Testis (tissue), 5 donors: ENCODE results near the gene APOBEC2. TPM values are rescaled to one million over a fixed set of nuclear protein-coding genes. Genes with fewer than 3 reads are reported as not detected.
"Not testable (repeated sequence)": the region's sequence is repeated elsewhere in the genome, so short reads cannot be mapped to it uniquely, and the experiment has no call there.

Source experiments
- DNase-seq: peaks from one replicate; pipeline ENCODE4 v3.0.0-alpha.2; 2019
- H3K27ac ChIP-seq, 2 donors: fragments of 200-600 bp; sonication (generic); one replicate each; pipeline ENCODE4 v1.5.1; 2019
- H3K27me3 ChIP-seq: fragments of 200-600 bp; sonication (generic); one replicate; pipeline ENCODE4 v1.5.1; 2019
- H3K36me3 ChIP-seq: fragments of 200-600 bp; sonication (generic); one replicate; pipeline ENCODE4 v1.5.1; 2017; ENCODE audit warnings: low read depth; ENCODE audit errors: missing control alignments
- H3K4me1 ChIP-seq: fragments of 200-600 bp; sonication (generic); one replicate; pipeline ENCODE4 v1.5.1; 2019
- H3K4me3 ChIP-seq, 2 donors: fragments of 200-600 bp; sonication (generic); one replicate each; pipeline ENCODE4 v1.5.1; 2017 to 2019
- H3K9me3 ChIP-seq: fragments of 200-600 bp; sonication (generic); one replicate; pipeline ENCODE4 v1.5.1; 2017
- CTCF ChIP-seq, 3 experiments: fragments of 450-650 bp in 2 of 3; fragments of 200-600 bp in 1 of 3; sonication (generic) in 1 of 3; IDR thresholded peaks; one replicate each; pipeline ENCODE4 v1.5.1; 2016 to 2019; ENCODE audit warnings: antibody characterized with exemption in 3 of 3, mild to moderate bottlenecking in 2 of 3, moderate library complexity in 1 of 3
- POLR2A ChIP-seq: fragments of 450-650 bp; IDR thresholded peaks from one replicate; pipeline ENCODE4 v1.6.1; 2017; ENCODE audit warnings: antibody characterized with exemption, mild to moderate bottlenecking, moderate library complexity
- WGBS, 2 donors: methylation state at CpG; one replicate each; pipeline ENCODE4 v1.1.5; 2018; 5-methylcytosine and 5-hydroxymethylcytosine counted together
- intact Hi-C: fragments of 100-400 bp; cut with DNase I; formaldehyde crosslinking; loops from one replicate; pipeline ENCODE4 v1.15.1; 2023; ENCODE audit warnings: low total_unique reads
- long read RNA-seq, 2 donors: transcript quantifications; one replicate each; lab custom pipeline, GENCODE V29; 2026
- polyA plus RNA-seq: library from polyadenylated mRNA; stranded (reverse); fragments of 350-450 nt; fragmentation: Illumina TruSeq; extraction: RNeasy Lipid Tissue Mini Kit (QIAGEN cat#74804); gene quantifications from one replicate; pipeline ENCODE4 v1.2.3, GENCODE V29; 2014; ENCODE audit warnings: low read depth, low replicate concordance; ENCODE audit not compliant: insufficient read depth
- total RNA-seq, 2 donors: library from RNA; depleted of rRNA; stranded (reverse); fragments of >200 nt; gene quantifications; one replicate each; pipeline ENCODE4 v1.2.3, GENCODE V29; 2016

Gene APOBEC2
- total RNA-seq (1 to 10 TPM in 1 of 2 donors, under 1 TPM in 1; 0.87 to 1.2 TPM), polyA plus RNA-seq (8.5 TPM)
- long read RNA-seq, donor 1: 0 reads
- long read RNA-seq, donor 2: 0 reads

- no peak within 1 kb of the TSS for H3K27ac ChIP-seq
- 75 to 83% methylated on average over 4 to 5 of the region's 5 CpGs for WGBS, 2 donors
- H3K27me3 ChIP-seq: no peaks in the 10 kb centered on the region
- H3K4me3 ChIP-seq: no peak within 1 kb of the TSS
- intact Hi-C loops: no loop called here
- H3K4me1 ChIP-seq: no peaks in the 10 kb centered on the region
- DNase-seq: no peak
- no peaks in the 10 kb centered on the region for H3K36me3 ChIP-seq
- H3K9me3 ChIP-seq: no peaks in the 10 kb centered on the region
- TF ChIP-seq POLR2A (no peak), CTCF (IDR thresholded peaks at IDR 0.05) (no peak)
Measured at GRCh38 chr6:41053041-41053440, at the start of gene APOBEC2. Gene APOBEC2 (plus strand): TSS chr6:41053202. CDS start chr6:41053348, 146 bp downstream.

GRCh38 chr6:41006217-41006616, 46.8 kb upstream of the APOBEC2 start:
- H3K4me1 ChIP-seq, H3K27ac ChIP-seq, intact Hi-C loops, H3K36me3 ChIP-seq, H3K9me3 ChIP-seq, H3K4me3 ChIP-seq, H3K27me3 ChIP-seq: not testable (repeated sequence)
- TF ChIP-seq CTCF (IDR thresholded peaks at IDR 0.05): peak in 2 of 3 experiments; percentile 52 to 56
- DNase-seq: peak; percentile 76
- 25 to 35% methylated on average over 7 of the region's 7 CpGs for WGBS, 2 donors

DNA sequence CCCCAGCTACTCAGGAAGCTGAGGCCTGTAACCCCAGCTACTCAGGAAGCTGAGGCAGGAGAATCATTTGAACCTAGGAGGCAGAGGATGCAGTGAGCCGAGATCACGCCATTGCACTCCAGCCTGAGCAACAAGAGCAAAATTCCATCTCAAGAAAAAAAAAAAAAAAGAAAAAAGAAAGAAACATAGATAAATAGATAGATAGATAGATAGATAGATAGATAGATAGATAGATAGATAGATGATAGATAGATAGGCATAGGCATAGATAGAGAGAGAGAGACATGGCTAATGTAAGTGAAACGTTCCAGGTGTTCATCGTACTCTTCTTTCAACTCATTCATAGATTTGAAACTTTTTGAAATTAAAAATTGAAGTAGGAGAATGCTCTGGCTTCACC, 46.0 kb upstream of the APOBEC2 start:
- H3K4me3 ChIP-seq, H3K9me3 ChIP-seq, H3K27ac ChIP-seq, intact Hi-C loops, DNase-seq, H3K27me3 ChIP-seq, H3K36me3 ChIP-seq, H3K4me1 ChIP-seq: not testable (repeated sequence)
- 90 to 96% methylated on average over 4 of the region's 4 CpGs for WGBS, 2 donors

- Histone ChIP-seq H3K9me3 (no peaks in the 10 kb centered on the region), H3K27ac (no peak overlapping the region), H3K4me3 (no peak overlapping the region), H3K36me3 (no peaks in the 10 kb centered on the region), H3K4me1 (no peaks in the 10 kb centered on the region), H3K27me3 (no peaks in the 10 kb centered on the region)
- TF ChIP-seq POLR2A: no peak
- TF ChIP-seq CTCF (IDR thresholded peaks at IDR 0.05): no peak
- no peak for DNase-seq
- 91 to 97% methylated on average over 3 of the region's 3 CpGs for WGBS, 2 donors
- intact Hi-C loops: no loop called here
Measured at GRCh38 chr6:41008011-41008410, 45.0 kb upstream of the APOBEC2 start.

- 92 to 96% methylated on average over 1 of the region's 1 CpG for WGBS, 2 donors
- intact Hi-C loops: no loop called here
- DNase-seq: no peak
- no peak for TF ChIP-seq POLR2A
- no peak for TF ChIP-seq CTCF (IDR thresholded peaks at IDR 0.05)
- Histone ChIP-seq H3K9me3 (no peaks in the 10 kb centered on the region), H3K4me1 (no peaks in the 10 kb centered on the region), H3K4me3 (no peak overlapping the region), H3K27me3 (no peaks in the 10 kb centered on the region), H3K36me3 (no peaks in the 10 kb centered on the region), H3K27ac (no peak overlapping the region)
Measured at GRCh38 chr6:41009669-41010068, 43.3 kb upstream of the APOBEC2 start.
